ENCODE results near the gene C8G.

The C8G gene

GRCh38 chr9:136952321-136952850, 7.3 kb downstream of the C8G start:
- H3K4me3 ChIP-seq (ENCODE audit: low read depth, low read length), result no peak overlapping the region
- TF ChIP-seq, protein P1, sequence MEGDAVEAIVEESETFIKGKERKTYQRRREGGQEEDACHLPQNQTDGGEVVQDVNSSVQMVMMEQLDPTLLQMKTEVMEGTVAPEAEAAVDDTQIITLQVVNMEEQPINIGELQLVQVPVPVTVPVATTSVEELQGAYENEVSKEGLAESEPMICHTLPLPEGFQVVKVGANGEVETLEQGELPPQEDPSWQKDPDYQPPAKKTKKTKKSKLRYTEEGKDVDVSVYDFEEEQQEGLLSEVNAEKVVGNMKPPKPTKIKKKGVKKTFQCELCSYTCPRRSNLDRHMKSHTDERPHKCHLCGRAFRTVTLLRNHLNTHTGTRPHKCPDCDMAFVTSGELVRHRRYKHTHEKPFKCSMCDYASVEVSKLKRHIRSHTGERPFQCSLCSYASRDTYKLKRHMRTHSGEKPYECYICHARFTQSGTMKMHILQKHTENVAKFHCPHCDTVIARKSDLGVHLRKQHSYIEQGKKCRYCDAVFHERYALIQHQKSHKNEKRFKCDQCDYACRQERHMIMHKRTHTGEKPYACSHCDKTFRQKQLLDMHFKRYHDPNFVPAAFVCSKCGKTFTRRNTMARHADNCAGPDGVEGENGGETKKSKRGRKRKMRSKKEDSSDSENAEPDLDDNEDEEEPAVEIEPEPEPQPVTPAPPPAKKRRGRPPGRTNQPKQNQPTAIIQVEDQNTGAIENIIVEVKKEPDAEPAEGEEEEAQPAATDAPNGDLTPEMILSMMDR (IDR thresholded peaks at IDR 0.05; ENCODE audit: borderline replicate concordance, insufficient read depth, low read depth, low read length), result no peak

- no peak overlapping the region for H3K4me3 ChIP-seq (ENCODE audit: low read depth, low read length)
- TF ChIP-seq, protein P1 (IDR thresholded peaks at IDR 0.05; ENCODE audit: borderline replicate concordance, insufficient read depth, low read depth, low read length), result no peak
Measured at GRCh38 chr9:136952876-136953770, 8.1 kb downstream of the C8G start.

DNA sequence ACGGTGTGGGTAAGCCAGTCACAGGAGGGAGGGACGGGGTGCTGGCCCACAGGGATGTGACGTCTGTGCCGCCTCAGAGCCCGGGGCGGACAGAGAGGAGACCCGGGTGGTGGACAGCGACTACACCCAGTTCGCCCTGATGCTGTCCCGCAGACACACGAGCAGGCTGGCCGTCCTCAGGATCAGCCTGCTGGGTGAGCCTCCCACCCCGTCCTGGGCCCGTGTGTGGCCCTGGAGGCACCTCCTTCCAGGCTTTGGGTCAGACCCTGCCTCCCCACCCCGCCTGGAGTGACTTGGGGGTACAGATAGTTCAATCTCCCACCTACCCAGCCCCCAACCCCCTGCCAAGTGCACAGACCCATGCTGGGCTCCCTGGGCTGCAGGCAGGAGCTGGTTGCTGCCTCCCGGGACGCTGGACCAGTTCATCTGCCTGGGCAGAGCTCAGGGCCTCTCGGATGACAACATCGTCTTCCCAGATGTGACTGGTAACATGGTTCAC, 8.8 kb downstream of the C8G start:
- TF ChIP-seq, protein P1 (IDR thresholded peaks at IDR 0.05; ENCODE audit: borderline replicate concordance, insufficient read depth, low read depth, low read length), result no peak
- no peak overlapping the region for H3K4me3 ChIP-seq (ENCODE audit: low read depth, low read length)

GRCh38 chr9:136954270-136955083, 9.4 kb downstream of the C8G start:
- no peak overlapping the region for H3K4me3 ChIP-seq (ENCODE audit: low read depth, low read length)
- TF ChIP-seq, protein P1 (IDR thresholded peaks at IDR 0.05; ENCODE audit: borderline replicate concordance, insufficient read depth, low read depth, low read length), result no peak

- no peak overlapping the region for H3K4me3 ChIP-seq (ENCODE audit: low read depth, low read length)
- TF ChIP-seq, protein P1 (IDR thresholded peaks at IDR 0.05; ENCODE audit: borderline replicate concordance, insufficient read depth, low read depth, low read length), result no peak
Measured at GRCh38 chr9:136955202-136955942, 10.3 kb downstream of the C8G start.

- no peak overlapping the region for H3K4me3 ChIP-seq (ENCODE audit: low read depth, low read length)
- TF ChIP-seq, protein P1 (IDR thresholded peaks at IDR 0.05; ENCODE audit: borderline replicate concordance, insufficient read depth, low read depth, low read length), result no peak
Measured at GRCh38 chr9:136955943-136956335, 10.9 kb downstream of the C8G start.
